Endothelial cell of umbilical vein (primary cell): Measurements from ENCODE around the gene KLRF1. TPM values are rescaled to one million over a fixed set of nuclear protein-coding genes. Genes with fewer than 3 reads are reported as not detected.

Experiments
- BruUV-seq: library from RNA; stranded (reverse); fragments of 400-500 nt; replicated peaks from 2 replicates; lab custom pipeline; 2021; lab: Mats Ljungman, UMichigan
- CTCF ChIA-PET: fragments of 300-600, 350-600 bp; sonication (Branson Sonifier 250); formaldehyde crosslinking; loops from one replicate; lab custom pipeline; 2021; ENCODE audit warnings: antibody characterized with exemption, inconsistent platforms; lab: Charles Lee
- POLR2A ChIA-PET: fragments of 300-600, 350-600 bp; sonication (Branson Sonifier 250); formaldehyde crosslinking; loops from one replicate; lab custom pipeline; 2021; ENCODE audit warnings: antibody characterized with exemption, inconsistent platforms; lab: Charles Lee
- DNase-seq: peaks from one replicate; pipeline ENCODE4 v3.0.0-alpha.2; 2011; ENCODE audit warnings: low read depth, low spot score
- FAIRE-seq: peaks from 2 replicates; lab custom pipeline; 2011; peaks lifted over from hg19 to GRCh38; lab: Jason Lieb, UNC
- H2AFZ ChIP-seq: 2 replicates; pipeline ENCODE4 v1.6.0; 2012; ENCODE audit warnings: low read depth, low read length, control low read depth, inconsistent platforms
- H3K27ac ChIP-seq: 2 replicates; pipeline ENCODE4 v1.5.1; 2011; ENCODE audit warnings: low read depth, mild to moderate bottlenecking, control low read depth, low read length, moderate library complexity; ENCODE audit not compliant: insufficient read depth
- H3K27me3 ChIP-seq, 2 experiments: 2 replicates each; pipeline versions ENCODE4 v1.6.0 to v1.6.1; 2011; ENCODE audit warnings: low read length in 2 of 2, mixed read lengths in 1 of 2; ENCODE audit not compliant: control insufficient read depth in 2 of 2, insufficient read depth in 2 of 2
- H3K36me3 ChIP-seq, 2 experiments: 2 replicates in 1 of 2; 3 replicates in 1 of 2; pipeline ENCODE4 v1.5.1; 2011; ENCODE audit warnings: low read length in 2 of 2, mild to moderate bottlenecking in 1 of 2, moderate library complexity in 1 of 2; ENCODE audit not compliant: control insufficient read depth in 2 of 2, insufficient read depth in 2 of 2; ENCODE audit errors: extremely low read depth in 1 of 2
- H3K4me1 ChIP-seq: 3 replicates; pipeline ENCODE4 v1.5.1; 2011; ENCODE audit warnings: mild to moderate bottlenecking, low read length; ENCODE audit not compliant: control insufficient read depth, insufficient read depth; ENCODE audit errors: extremely low read depth
- H3K4me2 ChIP-seq: 2 replicates; pipeline ENCODE4 v1.6.1; 2011; ENCODE audit warnings: low read length, control low read depth, mixed read lengths; ENCODE audit not compliant: insufficient read depth
- H3K4me3 ChIP-seq, 3 experiments: fragments of 200-600 bp in 1 of 3; sonication (generic), shearing (Covaris generic) in 1 of 3; replicated peaks in 1 of 3; 2 replicates each; pipeline ENCODE4 v1.5.1; 2011 to 2016; ENCODE audit warnings: control low read depth in 3 of 3, low read length in 3 of 3, mild to moderate bottlenecking in 2 of 3, inconsistent platforms in 1 of 3, low read depth in 1 of 3, moderate library complexity in 1 of 3; ENCODE audit not compliant: insufficient read depth in 1 of 3
- H3K79me2 ChIP-seq: 2 replicates; pipeline ENCODE4 v1.6.0; 2012; ENCODE audit warnings: low read length, inconsistent platforms; ENCODE audit not compliant: control insufficient read depth, insufficient read depth
- H3K9ac ChIP-seq: replicated peaks from 2 replicates; pipeline ENCODE3; 2011; ENCODE audit warnings: low read length, control low read depth; ENCODE audit not compliant: insufficient read depth; ENCODE audit errors: extremely low read depth
- H3K9me1 ChIP-seq: replicated peaks from 3 replicates; pipeline ENCODE4 v1.6.0; 2011; ENCODE audit warnings: mild to moderate bottlenecking, low read length; ENCODE audit not compliant: control insufficient read depth, insufficient read depth; ENCODE audit errors: extremely low read depth
- H3K9me3 ChIP-seq: replicated peaks from 2 replicates; pipeline ENCODE4 v1.5.1; 2012; ENCODE audit warnings: low read length, inconsistent platforms; ENCODE audit not compliant: control insufficient read depth, insufficient read depth
- H4K20me1 ChIP-seq: replicated peaks from 2 replicates; pipeline ENCODE3; 2011; ENCODE audit warnings: mild to moderate bottlenecking, low read length; ENCODE audit not compliant: control insufficient read depth, insufficient read depth; ENCODE audit errors: extremely low read depth
- CTCF ChIP-seq, 2 donors: IDR thresholded peaks; 1 replicate in 1 of 2; 2 replicates in 1 of 2; pipeline ENCODE4 v1.5.1; 2011; ENCODE audit warnings: low read length in 2 of 2, mild to moderate bottlenecking in 2 of 2, moderate library complexity in 2 of 2, control low read depth in 1 of 2, inconsistent platforms in 1 of 2, low read depth in 1 of 2; ENCODE audit not compliant: insufficient read depth in 1 of 2; ENCODE audit errors: extremely low read depth in 1 of 2
- EZH2 ChIP-seq: IDR thresholded peaks from 2 replicates; pipeline ENCODE4 v1.6.1; 2012; ENCODE audit warnings: borderline replicate concordance, low read depth, mild to moderate bottlenecking, moderate library complexity, low read length, inconsistent platforms; ENCODE audit not compliant: severe bottlenecking
- FOS ChIP-seq: IDR thresholded peaks from 2 replicates; pipeline ENCODE4 v1.6.1; 2011; ENCODE audit warnings: mild to moderate bottlenecking, low read length, moderate library complexity, borderline replicate concordance; ENCODE audit not compliant: insufficient read depth
- GATA2 ChIP-seq: IDR thresholded peaks from 2 replicates; pipeline ENCODE4 v1.7.0; 2011; ENCODE audit warnings: low read depth, mild to moderate bottlenecking, moderate library complexity, mixed read lengths, low read length; ENCODE audit not compliant: insufficient read length, insufficient read depth
- MYC ChIP-seq: IDR thresholded peaks from one replicate; pipeline ENCODE4 v1.6.1; 2011; ENCODE audit warnings: mild to moderate bottlenecking, low read depth, low read length
- POLR2AphosphoS5 ChIP-seq: IDR thresholded peaks from 2 replicates; pipeline ENCODE4 v1.6.1; 2012; ENCODE audit warnings: low read depth, mild to moderate bottlenecking, control low read depth, low read length, moderate library complexity; ENCODE audit not compliant: insufficient read depth
- dilution Hi-C: fragments of 300-500 bp; cut with MboI; formaldehyde crosslinking; loops from one replicate; pipeline ENCODE4 v1.15.0; 2019; ENCODE audit warnings: low sequenced_read_pairs; ENCODE audit not compliant: extremely low pct_ligation_motif_present
- intact Hi-C: fragments of 100-400 bp; cut with micrococcal nuclease; formaldehyde crosslinking; loops from one replicate; pipeline ENCODE4 v1.10.0; 2022
- polyA plus RNA-seq, 4 experiments: library from polyadenylated mRNA; depleted of rRNA in 3 of 4; stranded (reverse) in 3 of 4; unstranded in 1 of 4; fragments of >200 nt; gene quantifications; 2 replicates each; pipeline versions ENCODE4 v1.2.1 to v1.2.3, GENCODE V29; 2011 to 2012; ENCODE audit warnings: missing spikeins in 1 of 4
- total RNA-seq: library from RNA; stranded (reverse); gene quantifications from 2 replicates; pipeline ENCODE4 v1.2.3, GENCODE V29; 2021
- TF ChIP-seq, protein P1 (sequence below): IDR thresholded peaks from 2 replicates; pipeline ENCODE4 v1.6.1; 2011; ENCODE audit not compliant: insufficient read depth, insufficient read length

The KLRF1 gene
- total and polyA plus RNA-seq, 2 donors (not counting 3 experiments of a cell fraction or from before 2014, with no cell fraction given): not detected

DNA sequence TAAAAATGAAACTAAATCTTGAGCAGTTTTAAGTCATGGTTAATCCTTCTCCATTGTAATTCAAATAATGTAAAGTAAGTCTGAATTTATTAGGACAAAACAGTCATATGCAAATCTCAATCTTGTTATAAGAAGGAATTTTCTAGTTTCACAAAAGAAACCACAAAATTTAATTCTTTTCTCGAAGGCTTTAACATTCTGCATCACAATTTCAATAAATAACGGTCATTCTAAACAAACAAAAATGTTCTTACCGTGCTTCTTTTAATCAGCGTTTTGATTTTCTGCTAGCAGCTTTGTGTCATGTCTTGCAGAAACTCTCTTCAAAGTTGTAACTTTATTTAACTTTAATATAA, 41.6 kb downstream of the KLRF1 start:
- Histone ChIP-seq H3K4me3 (peak overlapping the region; percentile 28 to 93 (median 73)), H4K20me1 (no peaks in the 10 kb centered on the region), H3K4me2 (peak overlapping the region; percentile 99), H3K9ac (peak overlapping the region; percentile 94), H3K4me1 (peaks cover 31% of the 10 kb centered on the region), H2AFZ (no peak overlapping the region), H3K9me1 (no peaks in the 10 kb centered on the region), H3K27me3 (no peaks in the 10 kb centered on the region), H3K79me2 (peaks cover 31% of the 10 kb centered on the region), H3K9me3 (no peaks in the 10 kb centered on the region), H3K27ac (peak overlapping the region; percentile 96), H3K36me3 (no peaks in the 10 kb centered on the region)
- FAIRE-seq: no peak
- TF ChIP-seq FOS: no peak
- no peak for TF ChIP-seq EZH2
- TF ChIP-seq MYC: no peak
- no peak for TF ChIP-seq POLR2AphosphoS5
- TF ChIP-seq, protein P1, sequence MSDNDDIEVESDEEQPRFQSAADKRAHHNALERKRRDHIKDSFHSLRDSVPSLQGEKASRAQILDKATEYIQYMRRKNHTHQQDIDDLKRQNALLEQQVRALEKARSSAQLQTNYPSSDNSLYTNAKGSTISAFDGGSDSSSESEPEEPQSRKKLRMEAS: no peak
- TF ChIP-seq GATA2: no peak
- TF ChIP-seq CTCF (IDR thresholded peaks at IDR 0.05; ENCODE audit: extremely low read depth in 1 of 2, insufficient read depth in 1 of 2, low read depth in 1 of 2, low read length in 2 of 2): no peak
- intact Hi-C loops (loop anchor here (1.0 to 5.0 kb wide), 4 partner anchors 58 to 163 kb away; no protein-coding TSS in a partner anchor), dilution Hi-C loops (no loop called here)
- POLR2A ChIA-PET: no interaction called here
- no TSS peak for BruUV-seq
- no peak for DNase-seq
- CTCF ChIA-PET: interaction anchor here (0.7 to 4.4 kb wide), 4 partner anchors 55 to 126 kb away, joined by 3 to 21 read pairs (median 5); no protein-coding TSS in a partner anchor
